ENCODE measurements around the gene ST8SIA5. TPM values are rescaled to one million over a fixed set of nuclear protein-coding genes. Genes with fewer than 3 reads are reported as not detected.
A peak's percentile ranks its signal among the peaks of the same experiment; 100 is the strongest.

Gene ST8SIA5
- total RNA-seq, 1 donor, result 0.90 TPM

- DNase-seq (ENCODE audit: low read depth), result no peak
- no peak overlapping the region for H3K4me3 ChIP-seq (ENCODE audit: low read depth, low read length)
- no peak for TF ChIP-seq CTCF (IDR thresholded peaks at IDR 0.05; ENCODE audit: insufficient read depth, low read length)
Observed at GRCh38 chr18:46723856-46724415, 32.9 kb downstream of the ST8SIA5 start.

GRCh38 chr18:46722051-46722450, 34.8 kb downstream of the ST8SIA5 start:
- no peak for TF ChIP-seq CTCF (IDR thresholded peaks at IDR 0.05; ENCODE audit: insufficient read depth, low read length)
- no peak overlapping the region for H3K4me3 ChIP-seq (ENCODE audit: low read depth, low read length)
- no peak for DNase-seq (ENCODE audit: low read depth)

GRCh38 chr18:46721331-46721730, 35.5 kb downstream of the ST8SIA5 start:
- DNase-seq (ENCODE audit: low read depth), result no peak
- no peak for TF ChIP-seq CTCF (IDR thresholded peaks at IDR 0.05; ENCODE audit: insufficient read depth, low read length)
- H3K4me3 ChIP-seq (ENCODE audit: low read depth, low read length), result no peak overlapping the region

GRCh38 chr18:46720521-46720920, 36.3 kb downstream of the ST8SIA5 start:
- no peak overlapping the region for H3K4me3 ChIP-seq (ENCODE audit: low read depth, low read length)
- TF ChIP-seq CTCF (IDR thresholded peaks at IDR 0.05; ENCODE audit: insufficient read depth, low read length), result no peak
- DNase-seq (ENCODE audit: low read depth), result no peak

- H3K4me3 ChIP-seq (ENCODE audit: low read depth, low read length), result no peak overlapping the region
- no peak for DNase-seq (ENCODE audit: low read depth)
- no peak for TF ChIP-seq CTCF (IDR thresholded peaks at IDR 0.05; ENCODE audit: insufficient read depth, low read length)
Observed at GRCh38 chr18:46720092-46720491, 36.8 kb downstream of the ST8SIA5 start.

GRCh38 chr18:46719388-46719787, 37.5 kb downstream of the ST8SIA5 start:
- peak; percentile 4 for DNase-seq (ENCODE audit: low read depth)

More at GRCh38 chr18:46719388-46719787, 37.5 kb downstream of the ST8SIA5 start:
- no peak overlapping the region for H3K4me3 ChIP-seq (ENCODE audit: low read depth, low read length)
- no peak for TF ChIP-seq CTCF (IDR thresholded peaks at IDR 0.05; ENCODE audit: insufficient read depth, low read length)

All from fibroblast of the aortic adventitia (primary cell).